Measurements from ENCODE around the gene NEK10. TPM values are rescaled to one million over a fixed set of nuclear protein-coding genes. Genes with fewer than 3 reads are reported as not detected.

NEK10 gene
- total RNA-seq, 6 experiments from 2014 or later, result 5.2 to 9.5 (median 6.5) TPM

- H3K4me1 Mint-ChIP-seq (ENCODE audit: low read depth), result peaks cover 9% of the 10 kb centered on the region; the same call in 1 of the 2 replicates
- no peak overlapping the region for H3K4me3 Mint-ChIP-seq
- no peak for TF ChIP-seq CTCF (IDR thresholded peaks at IDR 0.05)
- no peak overlapping the region for H3K27ac Mint-ChIP-seq
- no peak for DNase-seq
- no peaks in the 10 kb centered on the region for H3K9me3 Mint-ChIP-seq
- H3K27me3 Mint-ChIP-seq (ENCODE audit: insufficient read depth), result peaks cover 4% of the 10 kb centered on the region; the same call in 1 of the 2 replicates
- no peaks in the 10 kb centered on the region for H3K36me3 Mint-ChIP-seq (ENCODE audit: low read depth)
These were observed 283.1 kb downstream of the NEK10 start for GRCh38 chr3:27085829-27086730.

GRCh38 chr3:27081992-27082607, 287.1 kb downstream of the NEK10 start:
- DNase-seq, result no peak
- Mint-ChIP-seq H3K27me3 (ENCODE audit: insufficient read depth) (peaks cover 8% of the 10 kb centered on the region), H3K4me3 (no peak overlapping the region), H3K9me3 (no peaks in the 10 kb centered on the region), H3K4me1 (ENCODE audit: low read depth) (peaks cover 12% of the 10 kb centered on the region), H3K27ac (no peak overlapping the region), H3K36me3 (ENCODE audit: low read depth) (no peaks in the 10 kb centered on the region)
- no peak for TF ChIP-seq CTCF (IDR thresholded peaks at IDR 0.05)

- Mint-ChIP-seq H3K36me3 (ENCODE audit: low read depth) (no peaks in the 10 kb centered on the region), H3K4me1 (ENCODE audit: low read depth) (peaks cover 12% of the 10 kb centered on the region), H3K27me3 (ENCODE audit: insufficient read depth) (peaks cover 9% of the 10 kb centered on the region), H3K4me3 (no peak overlapping the region), H3K27ac (no peak overlapping the region), H3K9me3 (no peaks in the 10 kb centered on the region)
- no peak for DNase-seq
- TF ChIP-seq CTCF (IDR thresholded peaks at IDR 0.05), result no peak
These were observed 287.6 kb downstream of the NEK10 start for GRCh38 chr3:27081566-27081965.

- H3K9me3 Mint-ChIP-seq, result no peaks in the 10 kb centered on the region
- H3K4me3 Mint-ChIP-seq, result no peak overlapping the region
- DNase-seq, result no peak
- H3K4me1 Mint-ChIP-seq (ENCODE audit: low read depth), result peaks cover 12% of the 10 kb centered on the region
- no peak for TF ChIP-seq CTCF (IDR thresholded peaks at IDR 0.05)
- no peak overlapping the region for H3K27ac Mint-ChIP-seq
- peaks cover 5% of the 10 kb centered on the region for H3K27me3 Mint-ChIP-seq (ENCODE audit: insufficient read depth)
- H3K36me3 Mint-ChIP-seq (ENCODE audit: low read depth), result no peaks in the 10 kb centered on the region
These were observed 289.0 kb downstream of the NEK10 start for GRCh38 chr3:27080258-27080525.

GRCh38 chr3:27079427-27080257, 289.5 kb downstream of the NEK10 start:
- no peak for TF ChIP-seq CTCF (IDR thresholded peaks at IDR 0.05)

More at GRCh38 chr3:27079427-27080257, 289.5 kb downstream of the NEK10 start:
- H3K27ac Mint-ChIP-seq, result no peak overlapping the region
- no peak for DNase-seq
- peaks cover 5% of the 10 kb centered on the region for H3K27me3 Mint-ChIP-seq (ENCODE audit: insufficient read depth)
- H3K4me1 Mint-ChIP-seq (ENCODE audit: low read depth), result peaks cover 12% of the 10 kb centered on the region
- no peaks in the 10 kb centered on the region for H3K36me3 Mint-ChIP-seq (ENCODE audit: low read depth)
- no peaks in the 10 kb centered on the region for H3K9me3 Mint-ChIP-seq
- H3K4me3 Mint-ChIP-seq, result no peak overlapping the region
